ENCODE data around the gene TERT. TPM values are rescaled to one million over a fixed set of nuclear protein-coding genes. Genes with fewer than 3 reads are reported as not detected.

Gene TERT
- polyA plus RNA-seq, 1 experiment, result not detected

DNA sequence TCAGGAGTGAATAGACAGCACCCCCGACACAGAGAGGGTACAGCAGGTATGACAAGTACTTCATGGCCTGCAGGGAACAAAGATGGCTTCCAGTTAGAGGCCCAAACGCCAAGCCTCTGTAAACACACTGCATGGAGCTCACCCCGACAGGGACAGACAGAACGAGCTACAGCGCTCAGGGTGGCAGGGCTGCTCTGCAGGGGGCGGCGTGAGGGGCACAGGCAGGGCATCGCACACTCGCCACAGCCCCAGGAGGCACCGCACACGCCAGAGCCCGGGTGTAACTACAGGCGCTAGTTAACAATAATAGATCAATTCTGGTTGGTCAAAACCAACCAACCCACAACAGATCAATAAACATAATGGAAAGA, 28.9 kb upstream of the TERT start:
- TF ChIP-seq, protein P1, sequence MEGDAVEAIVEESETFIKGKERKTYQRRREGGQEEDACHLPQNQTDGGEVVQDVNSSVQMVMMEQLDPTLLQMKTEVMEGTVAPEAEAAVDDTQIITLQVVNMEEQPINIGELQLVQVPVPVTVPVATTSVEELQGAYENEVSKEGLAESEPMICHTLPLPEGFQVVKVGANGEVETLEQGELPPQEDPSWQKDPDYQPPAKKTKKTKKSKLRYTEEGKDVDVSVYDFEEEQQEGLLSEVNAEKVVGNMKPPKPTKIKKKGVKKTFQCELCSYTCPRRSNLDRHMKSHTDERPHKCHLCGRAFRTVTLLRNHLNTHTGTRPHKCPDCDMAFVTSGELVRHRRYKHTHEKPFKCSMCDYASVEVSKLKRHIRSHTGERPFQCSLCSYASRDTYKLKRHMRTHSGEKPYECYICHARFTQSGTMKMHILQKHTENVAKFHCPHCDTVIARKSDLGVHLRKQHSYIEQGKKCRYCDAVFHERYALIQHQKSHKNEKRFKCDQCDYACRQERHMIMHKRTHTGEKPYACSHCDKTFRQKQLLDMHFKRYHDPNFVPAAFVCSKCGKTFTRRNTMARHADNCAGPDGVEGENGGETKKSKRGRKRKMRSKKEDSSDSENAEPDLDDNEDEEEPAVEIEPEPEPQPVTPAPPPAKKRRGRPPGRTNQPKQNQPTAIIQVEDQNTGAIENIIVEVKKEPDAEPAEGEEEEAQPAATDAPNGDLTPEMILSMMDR (IDR thresholded peaks at IDR 0.05; ENCODE audit: insufficient read depth, low read depth, low read length), result no peak
- ChIA-PET CTCF (interaction anchor here (1.1 kb wide), 1 partner anchor 149 kb away, joined by 3 read pairs; no protein-coding TSS in a partner anchor), POLR2A (no interaction called here)
- Histone ChIP-seq H3K4me3 (ENCODE audit: low read depth, low read length) (no peak overlapping the region), H3K36me3 (ENCODE audit: control insufficient read depth, insufficient read depth, low read length) (peaks cover 43% of the 10 kb centered on the region), H3K27me3 (ENCODE audit: control insufficient read depth, insufficient read depth, low read length) (no peaks in the 10 kb centered on the region)
- DNase-seq (ENCODE audit: low read depth), result no peak

- H3K27me3 ChIP-seq (ENCODE audit: control insufficient read depth, insufficient read depth, low read length), result no peaks in the 10 kb centered on the region
- ChIA-PET POLR2A (no interaction called here), CTCF (interaction anchor here (0.7 to 1.1 kb wide), 3 partner anchors 149 to 320 kb away, joined by 3 read pairs; no protein-coding TSS in a partner anchor)
- DNase-seq (ENCODE audit: low read depth), result no peak
- no peak overlapping the region for H3K4me3 ChIP-seq (ENCODE audit: low read depth, low read length)
- H3K36me3 ChIP-seq (ENCODE audit: control insufficient read depth, insufficient read depth, low read length), result peaks cover 48% of the 10 kb centered on the region
- TF ChIP-seq, protein P1 (IDR thresholded peaks at IDR 0.05; ENCODE audit: insufficient read depth, low read depth, low read length), result no peak
Observed at GRCh38 chr5:1322955-1323802, 28.3 kb upstream of the TERT start.

- DNase-seq (ENCODE audit: low read depth), result no peak
- TF ChIP-seq, protein P1 (IDR thresholded peaks at IDR 0.05; ENCODE audit: insufficient read depth, low read depth, low read length), result no peak
- CTCF ChIA-PET, result interaction anchor here (0.7 to 1.0 kb wide), 2 partner anchors 148 to 235 kb away, joined by 3 read pairs; no protein-coding TSS in a partner anchor
- POLR2A ChIA-PET, result no interaction called here
- no peaks in the 10 kb centered on the region for H3K27me3 ChIP-seq (ENCODE audit: control insufficient read depth, insufficient read depth, low read length)
- H3K4me3 ChIP-seq (ENCODE audit: low read depth, low read length), result no peak overlapping the region
- H3K36me3 ChIP-seq (ENCODE audit: control insufficient read depth, insufficient read depth, low read length), result peaks cover 50% of the 10 kb centered on the region
Observed at GRCh38 chr5:1322036-1322900, 27.4 kb upstream of the TERT start.

GRCh38 chr5:1321576-1321975, 26.7 kb upstream of the TERT start:
- Histone ChIP-seq H3K27me3 (ENCODE audit: control insufficient read depth, insufficient read depth, low read length) (no peaks in the 10 kb centered on the region), H3K4me3 (ENCODE audit: low read depth, low read length) (no peak overlapping the region), H3K36me3 (ENCODE audit: control insufficient read depth, insufficient read depth, low read length) (peaks cover 50% of the 10 kb centered on the region)
- no peak for DNase-seq (ENCODE audit: low read depth)
- TF ChIP-seq, protein P1 (IDR thresholded peaks at IDR 0.05; ENCODE audit: insufficient read depth, low read depth, low read length), result no peak
- CTCF ChIA-PET, result interaction anchor here (0.7 kb wide), 1 partner anchor 148 kb away, joined by 3 read pairs; no protein-coding TSS in a partner anchor
- POLR2A ChIA-PET, result no interaction called here

Measured in BJ (cell line).